Activated CD4-positive, CD25-positive, alpha-beta regulatory T cell (primary cell): Measurements from ENCODE around the gene COL21A1.
"Not testable (repeated sequence)": the region's sequence is repeated elsewhere in the genome, so short reads cannot be mapped to it uniquely, and the experiment has no call there.

Source experiments
- DNase-seq, 4 experiments: peaks; one replicate each; lab custom pipeline; 2025; lab: John Stamatoyannopoulos, UW

Gene COL21A1

DNA sequence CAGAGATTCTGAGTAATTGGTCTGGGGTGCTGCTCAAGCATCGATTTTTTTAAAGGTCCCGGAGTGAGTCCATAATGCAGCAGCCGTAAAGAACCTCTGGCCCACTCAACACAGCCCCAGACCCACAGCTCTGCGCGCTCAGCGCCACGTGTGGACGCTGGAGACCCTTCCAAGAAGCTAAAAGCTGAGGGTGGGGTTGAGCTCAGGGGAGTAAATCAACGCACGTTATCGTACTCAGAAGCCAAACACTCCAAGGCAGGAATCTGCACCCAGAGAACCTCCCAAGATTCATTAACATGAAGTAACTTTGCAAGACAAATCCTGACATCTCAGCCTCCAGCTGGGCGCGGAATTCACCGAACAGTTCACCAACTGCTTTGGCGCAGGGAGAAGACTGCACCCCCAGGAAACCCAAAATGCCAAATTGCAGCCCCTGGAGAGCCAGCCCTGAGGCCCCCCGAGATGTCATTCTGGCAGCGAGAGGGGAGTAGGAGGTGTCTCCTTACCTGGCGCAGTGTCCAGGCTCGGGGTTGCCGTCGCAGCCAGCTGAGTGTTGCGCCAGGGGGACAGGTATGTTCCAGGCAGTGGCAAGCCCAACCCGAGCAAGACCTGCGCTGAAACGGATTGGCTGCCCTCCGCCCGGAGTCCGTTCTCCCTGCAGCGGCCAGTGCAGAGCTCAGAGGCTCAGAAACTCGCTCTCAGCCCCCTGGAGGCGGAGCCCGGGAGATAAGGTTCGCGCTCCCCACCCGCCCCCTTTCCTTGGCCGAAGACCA is at the start of gene COL21A1:
Gene COL21A1, minus strand, starts transcription at position 700 of the 773 bp plus-strand sequence. CDS start 64,962 bp downstream, outside the sequence.
- no peak for DNase-seq

DNA sequence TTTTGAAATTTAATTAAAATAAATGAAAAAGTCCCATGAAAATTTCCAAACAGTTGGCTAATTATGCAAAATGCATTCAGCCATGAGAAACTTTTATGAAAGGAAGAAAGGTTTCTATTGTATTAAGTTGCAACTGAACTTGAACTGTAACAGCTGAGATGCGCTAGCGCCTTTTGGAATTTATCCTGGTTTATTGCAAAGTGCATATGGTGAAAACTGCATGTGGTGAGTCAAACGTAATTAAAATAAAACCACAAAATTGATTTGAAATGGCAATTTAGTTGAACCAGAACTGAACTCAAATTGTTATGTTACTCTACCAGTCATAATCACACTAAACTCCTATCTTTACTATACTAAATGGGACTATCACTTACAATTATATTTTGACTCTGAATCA is 46.4 kb upstream of the COL21A1 start:
- no peak for DNase-seq

DNA sequence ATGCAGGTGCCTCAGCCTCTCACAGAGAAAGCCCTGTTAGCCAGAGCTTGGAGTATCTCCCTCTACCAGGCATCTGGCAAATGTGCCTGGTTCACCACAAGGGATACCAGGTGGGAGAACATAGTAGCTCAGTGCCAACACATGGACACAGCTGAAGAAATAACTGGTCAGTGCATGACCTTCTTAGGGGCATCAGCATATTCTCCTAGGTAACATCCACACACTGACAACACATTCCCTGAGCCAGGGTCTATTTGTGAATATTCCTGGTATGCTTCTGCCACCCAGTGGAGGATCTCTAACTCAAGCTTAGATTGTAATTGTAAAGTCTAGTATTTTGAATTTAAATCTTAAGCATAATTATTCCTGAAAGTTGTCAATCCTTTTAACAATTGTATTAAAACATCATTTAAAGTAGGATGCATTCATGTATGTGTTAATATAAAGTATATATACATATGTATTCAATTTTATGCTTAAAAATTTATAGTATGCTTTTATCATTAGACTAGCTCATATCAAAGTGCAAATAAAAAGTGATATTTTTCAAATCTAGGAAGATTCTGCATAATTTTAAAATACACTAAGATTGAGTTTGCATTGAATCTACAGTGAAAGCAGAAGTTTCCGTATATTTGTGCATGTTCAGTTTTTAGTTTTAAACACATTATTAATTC is 45.3 kb upstream of the COL21A1 start:
- DNase-seq: no peak

DNA sequence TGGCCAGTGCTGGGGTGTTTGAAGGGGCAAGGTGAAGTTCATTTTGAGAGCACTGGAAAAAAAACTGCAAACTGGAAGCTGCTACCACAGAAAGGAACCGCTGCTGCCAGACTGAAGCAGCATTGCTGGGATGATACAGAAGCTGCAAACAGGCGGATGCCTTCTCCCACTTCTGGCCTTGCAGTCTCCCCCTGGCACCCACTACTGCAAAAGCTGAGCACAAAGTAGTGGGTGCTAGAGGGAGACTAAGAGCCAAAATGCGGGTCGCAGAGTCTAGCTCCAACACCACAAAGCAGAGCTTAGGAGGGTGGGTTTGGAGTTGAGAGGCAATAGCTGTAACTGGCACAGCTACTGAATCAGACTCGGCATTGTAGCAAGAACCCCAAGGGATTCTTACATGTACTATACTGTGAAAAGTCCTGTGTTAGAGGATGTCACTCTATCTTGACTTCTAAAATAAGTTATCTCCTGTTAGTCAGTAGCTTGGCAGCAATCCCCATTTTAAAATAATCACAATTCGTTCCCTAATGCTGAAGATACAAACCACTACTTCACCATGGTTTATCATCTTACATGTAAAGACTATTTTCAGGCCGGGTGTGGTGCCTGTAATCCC is 44.0 kb upstream of the COL21A1 start:
- no peak for DNase-seq

DNA sequence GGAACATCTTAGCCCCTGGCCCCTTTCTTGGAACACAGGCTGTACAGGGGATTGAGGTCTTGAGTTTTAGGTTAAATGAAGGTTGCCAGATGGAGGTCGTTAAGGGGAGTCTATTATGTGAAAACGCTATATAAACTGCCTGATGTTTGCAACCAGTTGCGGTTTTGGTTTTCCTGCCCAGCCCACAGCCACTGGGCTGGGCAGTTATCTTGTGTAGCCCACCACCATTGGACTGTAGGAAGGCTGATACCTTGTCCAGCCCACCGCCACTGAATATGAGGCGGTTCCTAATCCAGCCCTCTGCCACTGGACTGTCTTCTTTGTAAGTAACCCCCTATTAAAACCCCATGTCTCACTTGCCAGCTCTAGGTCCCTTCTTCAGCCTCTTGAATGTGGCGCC is 42.3 kb upstream of the COL21A1 start:
- no peak for DNase-seq

DNA sequence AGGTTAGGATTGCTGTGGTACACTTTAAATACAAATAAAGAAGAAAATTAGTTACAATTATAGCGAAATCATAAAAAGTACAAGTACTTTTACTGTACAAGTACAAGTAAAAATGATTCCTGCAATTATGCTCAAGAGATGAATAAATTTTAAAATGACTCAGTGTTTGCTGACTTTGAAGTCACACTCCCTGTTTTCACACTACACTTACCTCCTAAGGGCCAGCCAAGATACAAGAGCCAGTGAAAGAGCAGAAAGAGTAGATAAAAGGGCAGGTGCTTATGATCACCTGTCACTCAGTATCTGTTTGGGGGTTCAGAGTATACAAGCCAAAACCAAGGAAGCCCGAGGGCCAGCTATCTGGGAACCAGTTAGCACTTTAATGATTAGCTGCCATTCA is 41.0 kb upstream of the COL21A1 start:
- DNase-seq: no peak

DNA sequence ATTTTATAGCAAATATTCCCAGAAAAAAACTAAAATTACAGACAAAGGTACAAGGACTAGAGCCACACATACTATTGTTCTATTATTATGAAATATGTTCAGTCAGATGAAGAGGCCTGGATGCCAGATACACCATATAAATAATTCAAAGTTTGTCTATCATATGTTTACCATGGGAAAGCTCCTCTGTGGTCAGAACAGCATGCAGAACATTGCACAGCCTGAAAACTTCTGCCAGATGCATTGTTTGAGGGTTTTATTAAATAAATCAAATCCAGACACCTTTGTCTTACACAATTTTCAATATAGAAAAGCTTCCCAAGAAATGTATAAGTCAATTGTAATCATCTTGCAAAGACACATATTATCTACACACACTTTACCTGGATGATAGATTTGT is 35.0 kb upstream of the COL21A1 start:
- no peak for DNase-seq

DNA sequence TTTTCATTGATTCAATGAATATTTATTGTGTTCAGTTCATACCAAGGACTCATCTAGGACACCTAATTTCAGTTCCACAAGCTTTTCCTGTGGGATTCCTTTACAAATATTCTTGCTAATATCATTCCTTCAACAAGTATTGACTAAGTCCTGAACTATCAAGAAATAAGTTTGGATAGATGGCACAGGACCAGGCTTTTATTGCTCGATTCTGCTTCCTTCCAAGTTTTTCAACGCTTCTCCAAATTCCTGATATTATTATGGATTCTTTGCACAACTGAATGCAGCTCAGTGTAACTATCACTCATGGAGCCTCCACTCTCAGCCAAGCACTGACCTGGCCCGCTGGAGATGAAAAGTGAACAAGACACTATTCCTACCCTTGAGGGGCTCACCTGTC is 32.7 kb upstream of the COL21A1 start:
- no peak for DNase-seq

DNA sequence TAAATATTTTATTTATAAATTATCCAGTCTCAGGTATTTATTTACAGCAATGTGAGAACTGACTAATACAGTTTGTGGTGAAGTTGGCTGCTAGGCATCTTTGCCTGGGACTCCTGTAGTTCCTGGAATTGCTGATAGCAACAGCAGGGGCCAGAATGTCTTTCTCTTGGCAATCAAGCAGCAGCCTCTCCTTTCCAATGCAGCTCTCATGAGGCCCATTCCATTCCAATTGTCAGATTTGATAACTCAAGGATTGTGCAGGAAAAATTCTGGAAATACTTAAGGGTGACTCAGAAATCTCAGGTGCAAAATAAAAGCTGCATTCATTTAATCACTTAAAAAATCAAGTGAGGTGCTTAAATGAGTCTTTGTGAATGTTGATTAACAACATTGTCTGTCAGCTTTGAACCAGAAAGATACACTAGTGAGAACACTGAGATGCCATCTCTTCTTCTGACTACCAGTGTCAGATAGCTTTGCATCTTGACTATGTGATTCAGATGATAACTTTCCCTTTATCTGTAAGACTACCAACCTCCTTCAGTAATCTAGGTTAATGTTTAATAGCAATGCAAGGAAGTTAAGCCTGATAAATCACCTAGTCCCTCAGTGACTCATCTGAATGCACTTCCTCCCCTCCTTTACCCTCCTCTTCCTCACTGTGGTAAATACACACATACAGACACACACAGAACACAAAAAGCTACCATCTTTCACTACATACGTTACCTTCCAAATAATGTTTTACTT is 32.1 kb upstream of the COL21A1 start:
- DNase-seq: no peak

DNA sequence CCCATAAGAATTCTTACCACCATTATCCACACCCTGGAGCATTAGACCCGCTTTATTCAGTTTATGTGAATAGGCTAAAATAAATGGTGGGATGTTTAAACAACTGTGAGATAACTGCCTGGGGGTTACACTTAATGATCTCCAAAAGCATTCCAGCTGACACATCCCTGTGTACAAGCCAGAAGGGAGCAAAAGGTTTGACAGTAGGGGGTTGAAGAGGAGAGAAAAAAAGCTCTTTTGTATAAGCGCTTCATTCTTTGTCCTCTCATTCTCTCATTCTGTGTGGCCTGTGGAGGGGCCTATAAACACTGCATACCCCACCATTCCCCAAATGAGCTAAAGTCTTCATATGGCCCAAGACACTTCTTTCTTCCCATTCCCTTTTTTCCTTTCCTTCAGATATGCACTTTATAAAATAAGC is 30.8 kb upstream of the COL21A1 start:
- DNase-seq: no peak

DNA sequence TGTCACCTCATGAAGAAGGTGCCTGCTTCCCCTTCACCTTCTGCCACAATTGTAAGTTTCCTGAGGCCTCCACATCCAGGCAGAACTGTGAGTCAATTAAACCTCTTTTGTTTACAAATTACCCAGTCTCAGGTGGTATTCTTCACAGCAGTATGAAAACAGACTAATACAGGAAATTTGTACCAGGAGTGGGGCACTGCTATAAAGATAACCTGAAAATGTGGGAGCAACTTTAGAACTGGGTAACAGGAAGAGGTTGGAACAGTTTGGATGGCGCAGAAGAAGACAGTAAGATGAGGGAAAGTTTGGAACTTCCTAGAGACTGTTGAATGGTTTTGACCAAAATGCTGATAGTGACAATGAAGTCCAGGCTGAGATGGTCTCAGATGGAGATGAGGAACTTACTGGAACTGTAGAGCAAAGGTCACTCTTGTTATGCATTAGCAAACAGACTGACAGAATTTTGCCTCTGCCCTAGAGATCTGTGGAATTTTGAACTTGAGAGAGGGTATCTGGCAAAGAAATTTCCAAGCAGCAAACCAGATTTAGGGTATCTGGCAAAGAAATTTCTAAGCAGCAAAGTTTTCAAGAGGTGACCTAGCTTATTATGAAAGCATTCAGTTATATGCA is 23.5 kb upstream of the COL21A1 start:
- no peak for DNase-seq

DNA sequence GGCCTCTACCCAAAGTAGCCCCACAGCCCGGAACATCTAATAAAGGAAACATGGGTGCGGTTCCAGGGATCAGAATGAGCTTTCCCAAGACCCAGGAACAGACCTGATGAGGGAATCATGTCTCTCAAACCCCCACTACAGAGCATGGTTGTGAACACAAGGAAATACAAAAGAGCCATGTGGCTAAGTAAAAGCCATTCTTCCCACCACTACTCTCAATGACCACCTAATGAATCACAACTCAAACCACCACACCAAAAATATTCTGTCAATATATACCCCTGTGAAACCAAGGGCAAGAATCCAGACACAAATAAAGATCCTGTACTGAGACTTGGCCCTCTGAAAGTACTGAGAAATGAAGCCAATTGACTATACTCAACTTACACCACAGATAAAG is 20.9 kb upstream of the COL21A1 start:
- DNase-seq: no peak

DNA sequence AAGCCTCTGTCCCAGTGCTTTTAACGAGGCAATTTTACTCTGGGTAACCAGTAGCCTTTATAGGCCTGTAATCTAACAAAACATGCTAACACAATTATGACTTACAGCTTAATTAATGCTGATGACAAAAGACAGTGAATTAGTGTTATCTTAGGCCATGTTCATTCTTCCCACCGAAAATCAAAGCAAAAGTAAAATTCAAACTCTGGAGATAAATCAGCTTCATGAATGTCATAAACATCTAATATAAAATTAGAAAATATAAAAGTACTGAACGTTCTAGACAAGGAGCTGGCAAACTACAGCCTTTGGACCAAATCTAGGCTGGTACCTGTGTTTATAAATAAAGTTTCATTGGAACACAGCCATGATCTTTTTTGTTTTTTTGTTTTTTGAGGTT is 18.6 kb upstream of the COL21A1 start:
- no peak for DNase-seq

DNA sequence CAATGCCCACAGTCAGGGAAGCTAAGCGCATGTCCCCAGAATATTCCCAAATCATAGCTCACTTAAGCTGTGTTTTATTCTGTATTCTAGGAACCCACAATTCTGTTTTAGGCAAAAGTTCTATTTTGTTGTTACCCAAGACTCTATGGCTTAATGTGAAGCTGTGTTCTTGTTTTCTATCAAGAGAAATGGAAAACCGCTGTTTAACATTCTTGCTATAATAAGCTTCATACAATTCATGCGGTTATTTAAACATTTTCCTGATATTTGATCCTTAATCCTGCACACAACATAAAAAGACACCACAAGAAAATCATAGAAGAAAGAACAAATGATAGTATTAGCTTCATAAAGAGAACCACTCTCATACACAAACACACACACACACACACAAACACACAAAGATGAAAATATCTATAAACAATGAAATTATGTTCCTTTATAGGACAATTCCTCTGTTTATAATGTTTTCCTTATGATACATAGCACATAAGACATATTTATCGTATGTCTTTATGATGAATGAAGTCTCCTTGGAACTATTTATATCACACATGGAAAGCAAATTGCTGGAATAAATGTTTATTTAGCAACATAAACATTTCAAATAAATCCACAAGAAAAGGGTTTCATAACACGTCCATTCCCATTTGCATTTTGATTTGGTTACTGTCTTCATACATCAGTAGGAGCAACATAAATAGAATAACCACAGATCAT is 16.4 kb upstream of the COL21A1 start:
- no peak for DNase-seq

DNA sequence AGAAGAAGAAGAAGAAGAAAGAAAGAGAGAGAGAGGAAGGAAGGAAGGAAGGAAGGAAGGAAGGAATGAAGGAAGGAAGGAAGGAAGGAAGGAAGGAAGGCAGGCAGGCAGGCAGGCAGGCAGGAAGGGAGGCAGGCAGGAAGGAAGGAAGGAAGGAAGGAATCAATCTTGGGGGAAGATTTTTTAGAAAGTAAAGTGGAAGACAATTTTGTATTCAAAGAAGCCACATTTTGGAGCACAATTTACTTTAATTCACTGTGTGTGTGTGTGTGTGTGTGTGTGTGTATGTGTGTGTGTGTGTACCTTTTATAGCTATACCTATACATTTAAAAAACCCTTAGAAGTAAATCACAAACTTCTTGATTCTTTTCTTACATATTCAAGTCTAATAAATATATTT is 13.2 kb upstream of the COL21A1 start:
- DNase-seq: not testable (repeated sequence)

DNA sequence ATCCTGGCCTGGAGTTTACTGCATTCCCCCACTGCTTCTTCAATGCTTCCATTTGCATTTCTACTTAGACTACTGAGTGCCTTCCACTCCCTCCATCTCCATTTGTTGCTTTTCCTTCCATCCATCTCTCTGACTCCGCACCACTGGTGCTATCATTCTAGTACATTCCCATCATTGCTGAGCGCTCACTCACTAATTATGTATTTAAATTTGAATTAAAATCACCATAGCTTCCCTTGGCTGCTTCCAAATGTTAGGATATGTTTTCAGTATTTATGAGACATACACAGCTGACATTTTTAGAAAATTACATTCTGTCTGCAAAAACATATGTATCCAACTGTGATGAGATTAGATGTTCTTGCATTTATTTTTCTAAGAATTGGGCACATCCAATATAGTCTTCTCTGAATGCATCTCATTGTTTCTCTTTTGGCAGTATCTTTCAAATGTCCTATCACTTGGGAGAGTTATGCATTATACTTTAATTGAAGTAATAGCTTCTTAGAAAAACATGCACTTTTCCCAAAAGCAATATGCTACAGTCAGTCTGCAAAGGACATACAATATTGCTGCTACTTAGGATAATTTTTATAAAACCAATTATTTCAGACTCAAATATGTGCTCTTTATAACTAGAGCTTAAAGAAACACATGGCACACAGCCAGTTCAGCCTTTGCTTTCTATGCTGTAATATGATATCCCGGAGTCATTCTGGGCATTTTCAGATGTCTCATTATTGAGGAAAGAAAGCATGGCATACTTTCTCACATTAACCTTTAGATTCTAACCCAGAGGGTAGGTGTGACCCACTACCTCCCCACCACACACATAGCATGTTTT is 12.1 kb upstream of the COL21A1 start:
- DNase-seq: no peak

DNA sequence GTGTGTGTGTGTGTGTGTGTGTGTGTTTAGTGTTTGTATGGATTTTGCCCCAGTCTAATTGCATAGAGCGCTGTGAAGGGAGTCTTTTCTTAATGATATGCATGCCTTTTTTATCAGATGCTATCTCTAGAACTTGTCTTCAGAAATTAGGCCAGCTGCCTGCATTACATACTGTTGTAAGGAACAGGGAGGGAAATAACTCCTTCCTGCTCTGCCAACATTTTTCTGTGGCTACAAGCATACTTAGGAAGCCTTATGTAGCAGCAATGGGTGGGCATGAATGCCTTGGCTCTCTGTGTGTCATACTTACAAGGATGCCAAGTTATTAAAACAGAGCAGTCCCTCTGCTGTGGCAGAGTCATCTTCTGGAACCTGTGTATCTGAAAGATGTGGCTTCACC is 8.0 kb upstream of the COL21A1 start:
- no peak for DNase-seq

DNA sequence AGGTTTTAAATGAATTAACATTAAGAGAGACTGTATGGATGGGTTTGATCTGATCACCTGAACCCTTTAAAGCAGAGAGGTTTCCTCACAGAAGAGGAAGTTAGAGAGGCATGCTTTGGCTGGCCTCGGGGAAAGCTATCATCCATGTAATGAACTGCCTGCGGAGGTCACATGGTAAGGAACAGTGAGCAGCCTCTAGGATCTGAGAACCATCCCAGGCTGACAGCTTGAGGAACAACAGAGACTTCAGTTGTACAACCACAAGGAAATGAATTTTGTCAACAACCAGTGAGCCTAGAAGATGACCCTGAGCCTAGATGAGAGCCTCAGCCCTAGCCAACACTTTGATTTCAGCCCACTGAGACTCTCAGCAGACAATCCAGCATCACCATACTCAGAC is 2.9 kb upstream of the COL21A1 start:
- DNase-seq: no peak

DNA sequence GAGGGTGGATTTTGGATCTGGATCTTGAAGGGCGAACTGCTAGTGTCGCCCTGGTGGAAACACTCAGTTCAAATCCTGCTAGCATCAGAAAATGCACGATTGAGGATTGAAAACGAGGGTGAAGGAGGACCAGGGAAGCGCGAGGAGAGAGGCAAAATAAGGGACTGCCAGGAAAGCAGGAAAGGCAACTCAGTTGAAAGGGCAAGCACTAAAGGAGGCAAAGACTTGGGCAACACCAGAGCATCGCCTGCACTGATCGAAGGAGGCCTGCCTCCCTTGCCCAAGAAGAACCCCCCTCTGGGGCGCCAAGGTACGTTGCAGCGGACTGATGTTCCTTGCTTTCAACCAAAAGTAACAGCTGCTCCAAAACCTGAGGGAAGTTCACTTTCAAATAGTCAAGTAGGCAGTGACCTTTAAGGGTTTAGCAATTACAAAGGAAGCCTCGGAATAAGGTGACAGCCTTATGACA is 308 bp upstream of the COL21A1 start:
- no peak for DNase-seq

DNA sequence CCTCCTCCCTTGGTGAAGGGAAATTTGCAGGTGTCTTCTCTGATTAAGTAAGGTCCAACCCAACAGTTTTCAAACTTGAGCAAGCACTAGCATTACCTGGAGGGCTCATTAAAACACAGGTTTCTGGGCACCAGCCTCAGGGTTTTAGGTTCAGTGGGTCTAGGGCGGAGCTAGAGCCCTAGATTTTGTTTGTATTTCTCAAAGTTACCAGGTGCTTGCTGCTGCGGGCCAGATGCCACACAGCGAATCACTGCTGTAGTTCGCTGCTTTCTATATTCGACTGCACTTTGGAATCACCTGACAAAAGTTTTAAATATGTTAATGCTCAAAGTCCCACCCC is 869 bp downstream of the COL21A1 start:
- no peak for DNase-seq
